ENCODE measurements around the gene AQP10. TPM values are rescaled to one million over a fixed set of nuclear protein-coding genes. Genes with fewer than 3 reads are reported as not detected.

AQP10 gene
- total and polyA plus RNA-seq, 4 experiments from 2014 or later: not detected

DNA sequence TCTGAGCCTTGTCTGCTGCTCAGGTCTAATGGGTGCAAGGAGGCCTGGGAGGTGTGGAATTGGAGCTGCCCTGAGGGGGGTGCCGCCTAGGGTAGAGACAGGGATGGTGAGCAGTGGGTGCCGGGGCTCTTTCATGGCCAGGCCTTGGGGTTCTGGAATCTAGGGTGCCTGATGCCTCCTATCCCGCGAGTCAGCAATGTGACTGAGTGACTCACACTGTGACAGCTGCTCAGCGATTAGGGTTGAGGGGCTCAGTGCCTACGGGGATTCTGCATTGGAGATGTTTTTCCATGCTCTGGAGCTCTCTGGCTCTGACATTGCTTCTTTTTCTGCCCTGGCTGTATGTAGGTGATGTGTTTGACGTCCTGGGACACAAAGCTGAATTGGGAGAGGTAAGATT is 21.2 kb downstream of the AQP10 start:
- Mint-ChIP-seq H3K4me1 (peaks cover 65 to 100% (median 85%) of the 10 kb centered on the region in 4 donors), H3K9me3 (no peaks in the 10 kb centered on the region), H3K27me3 (no peaks in the 10 kb centered on the region), H3K36me3 (peaks cover 90 to 92% of the 10 kb centered on the region in 2 donors), H3K27ac (peak overlapping the region; percentile 86 to 98 (median 95)), H3K4me3 (peak overlapping the region; percentile 87 to 99 (median 94))
- Histone ChIP-seq H3K4me3 (ENCODE audit: low read length in 2 of 2) (peak overlapping the region; percentile 62), H3K27me3 (ENCODE audit: insufficient read depth, low read length) (no peaks in the 10 kb centered on the region), H3K4me1 (ENCODE audit: insufficient read depth, low read length) (peaks cover 100% of the 10 kb centered on the region), H3K36me3 (ENCODE audit: insufficient read depth, low read length) (peaks cover 75% of the 10 kb centered on the region), H3K9me3 (ENCODE audit: control insufficient read depth in 1 of 2, low read length in 2 of 2) (no peaks in the 10 kb centered on the region), H3K27ac (ENCODE audit: low read depth, low read length) (peak overlapping the region; percentile 66)
- POLR2A ChIA-PET (ENCODE audit: partially characterized antibody): interaction anchor here (0.9 to 23.5 kb wide), 7 partner anchors 11 to 184 kb away, joined by 3 to 728 read pairs (median 30); partner anchors contain the start of genes ATP8B2, HAX1 and IL6R
- CTCF ChIA-PET (ENCODE audit: partially characterized antibody): interaction anchor here (1.2 to 20.2 kb wide), 8 partner anchors 9 to 143 kb away, joined by 3 to 543 read pairs (median 10); partner anchors contain the start of gene ATP8B2
- peak in 1 of 5 donors; percentile 43 for DNase-seq
- intact Hi-C loops (cut with micrococcal nuclease): loop anchor here (2.0 to 5.0 kb wide), 2 partner anchors 13 to 215 kb away; partner anchors contain the start of gene UBE2Q1

DNA sequence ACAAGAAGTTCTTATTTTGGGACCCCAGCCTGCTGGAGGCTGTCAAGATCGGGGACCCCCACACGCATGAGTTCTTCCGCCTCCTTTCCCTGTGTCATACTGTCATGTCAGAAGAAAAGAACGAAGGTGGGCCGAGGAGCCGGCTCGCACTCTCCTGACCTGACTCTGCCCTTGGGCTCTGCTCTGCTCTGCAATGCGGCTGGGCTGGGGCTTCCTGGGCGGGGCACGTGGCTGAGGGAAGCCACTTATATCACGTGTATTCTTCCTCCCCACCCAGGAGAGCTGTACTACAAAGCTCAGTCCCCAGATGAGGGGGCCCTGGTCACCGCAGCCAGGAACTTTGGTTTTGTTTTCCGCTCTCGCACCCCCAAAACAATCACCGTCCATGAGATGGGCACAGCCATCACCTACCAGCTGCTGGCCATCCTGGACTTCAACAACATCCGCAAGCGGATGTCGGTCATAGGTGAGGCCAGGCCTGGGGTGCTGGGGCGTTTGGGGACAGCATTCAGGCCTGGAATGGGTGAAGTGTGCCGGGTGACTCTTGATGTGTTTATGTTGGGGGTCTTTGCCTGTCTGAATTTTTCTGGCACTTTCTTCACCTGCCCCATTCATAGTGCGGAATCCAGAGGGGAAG is 22.1 kb downstream of the AQP10 start:
- Mint-ChIP-seq H3K4me3 (peak overlapping the region; percentile 87 to 99 (median 94)), H3K36me3 (peaks cover 90% of the 10 kb centered on the region in 2 donors), H3K9me3 (no peaks in the 10 kb centered on the region), H3K27ac (peak overlapping the region; percentile 86 to 98 (median 95)), H3K4me1 (peaks cover 62 to 100% (median 83%) of the 10 kb centered on the region in 4 donors), H3K27me3 (no peaks in the 10 kb centered on the region)
- Histone ChIP-seq H3K9me3 (ENCODE audit: control insufficient read depth in 1 of 2, low read length in 2 of 2) (no peaks in the 10 kb centered on the region), H3K27ac (ENCODE audit: low read depth, low read length) (peak overlapping the region; percentile 66), H3K4me1 (ENCODE audit: insufficient read depth, low read length) (peaks cover 99% of the 10 kb centered on the region), H3K27me3 (ENCODE audit: insufficient read depth, low read length) (no peaks in the 10 kb centered on the region), H3K4me3 (ENCODE audit: low read length in 2 of 2) (peak overlapping the region; percentile 62), H3K36me3 (ENCODE audit: insufficient read depth, low read length) (peaks cover 82% of the 10 kb centered on the region)
- POLR2A ChIA-PET (ENCODE audit: partially characterized antibody): interaction anchor here (0.6 to 23.5 kb wide), 14 partner anchors 10 to 283 kb away, joined by 3 to 728 read pairs (median 6); partner anchors contain the start of genes ATP8B2, HAX1 and IL6R
- CTCF ChIA-PET (ENCODE audit: partially characterized antibody): interaction anchor here (0.9 to 20.2 kb wide), 13 partner anchors 8 to 144 kb away, joined by 3 to 543 read pairs (median 6); partner anchors contain the start of gene ATP8B2
- intact Hi-C loops (cut with micrococcal nuclease): loop anchor here (1.0 to 5.0 kb wide), 3 partner anchors 8 to 214 kb away; partner anchors contain the start of gene UBE2Q1
- peak; percentile 75 to 84 (median 79) for DNase-seq

DNA sequence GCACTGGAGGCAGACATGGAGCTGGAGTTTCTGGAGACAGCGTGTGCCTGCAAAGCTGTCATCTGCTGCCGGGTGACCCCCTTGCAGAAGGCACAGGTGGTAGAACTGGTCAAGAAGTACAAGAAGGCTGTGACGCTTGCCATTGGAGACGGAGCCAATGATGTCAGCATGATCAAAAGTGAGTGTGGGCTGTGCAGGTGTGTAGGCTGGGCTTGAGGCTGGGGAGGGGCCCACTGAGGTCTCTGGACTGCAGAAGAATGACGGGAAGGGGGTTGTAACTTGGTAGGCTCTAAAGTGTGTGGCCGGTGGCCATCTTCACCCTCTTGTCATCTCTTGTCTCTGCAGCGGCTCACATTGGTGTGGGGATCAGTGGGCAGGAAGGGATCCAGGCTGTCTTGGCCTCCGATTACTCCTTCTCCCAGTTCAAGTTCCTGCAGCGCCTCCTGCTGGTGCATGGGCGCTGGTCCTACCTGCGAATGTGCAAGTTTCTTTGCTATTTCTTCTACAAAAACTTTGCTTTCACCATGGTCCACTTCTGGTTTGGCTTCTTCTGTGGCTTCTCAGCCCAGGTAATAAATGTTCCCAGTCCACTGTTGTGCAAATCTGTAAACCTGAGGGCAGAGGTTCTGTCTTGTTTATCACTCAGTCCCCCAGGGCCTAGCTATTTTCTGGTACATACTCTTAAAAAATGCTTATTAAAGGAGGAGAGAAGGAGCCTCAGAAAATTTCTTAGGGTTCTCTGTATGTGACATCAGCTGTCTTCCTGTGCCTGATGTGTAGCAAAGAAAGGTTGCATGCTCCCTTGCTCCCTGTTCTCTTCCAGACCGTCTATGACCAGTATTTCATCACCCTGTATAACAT is 24.3 kb downstream of the AQP10 start:
- CTCF ChIA-PET (ENCODE audit: partially characterized antibody): interaction anchor here (0.7 to 20.2 kb wide), 23 partner anchors 9 to 151 kb away, joined by 3 to 543 read pairs (median 5); partner anchors contain the start of genes ATP8B2 and HAX1
- Mint-ChIP-seq H3K9me3 (no peaks in the 10 kb centered on the region), H3K4me1 (peaks cover 54 to 98% (median 76%) of the 10 kb centered on the region in 4 donors), H3K4me3 (peak overlapping the region; percentile 87 to 99 (median 94)), H3K27me3 (no peaks in the 10 kb centered on the region), H3K36me3 (peaks cover 85 to 88% of the 10 kb centered on the region in 2 donors), H3K27ac (peak overlapping the region; percentile 86 to 98 (median 92))
- POLR2A ChIA-PET (ENCODE audit: partially characterized antibody): interaction anchor here (0.8 to 23.5 kb wide), 8 partner anchors 8 to 146 kb away, joined by 3 to 728 read pairs (median 18); partner anchors contain the start of genes ATP8B2, HAX1 and IL6R
- H3K9me3 ChIP-seq (ENCODE audit: control insufficient read depth in 1 of 2, low read length in 2 of 2): no peaks in the 10 kb centered on the region
- intact Hi-C loops (cut with micrococcal nuclease): loop anchor here (1.0 to 5.0 kb wide), 4 partner anchors 21 to 212 kb away; partner anchors contain the start of genes HAX1 and UBE2Q1
- H3K27me3 ChIP-seq (ENCODE audit: insufficient read depth, low read length): no peaks in the 10 kb centered on the region
- peaks cover 96% of the 10 kb centered on the region for H3K4me1 ChIP-seq (ENCODE audit: insufficient read depth, low read length)
- peak overlapping the region; percentile 66 for H3K27ac ChIP-seq (ENCODE audit: low read depth, low read length)
- DNase-seq: peak; percentile 75 to 84 (median 81)
- H3K36me3 ChIP-seq (ENCODE audit: insufficient read depth, low read length): peaks cover 89% of the 10 kb centered on the region
- H3K4me3 ChIP-seq (ENCODE audit: low read length in 2 of 2): peak overlapping the region; percentile 62

GRCh38 chr1:154346276-154346917 is 25.5 kb downstream of the AQP10 start:
- Histone ChIP-seq H3K9me3 (ENCODE audit: control insufficient read depth in 1 of 2, low read length in 2 of 2) (no peaks in the 10 kb centered on the region), H3K4me1 (ENCODE audit: insufficient read depth, low read length) (peaks cover 92% of the 10 kb centered on the region), H3K27me3 (ENCODE audit: insufficient read depth, low read length) (no peaks in the 10 kb centered on the region), H3K36me3 (ENCODE audit: insufficient read depth, low read length) (peaks cover 77% of the 10 kb centered on the region), H3K4me3 (ENCODE audit: low read length in 2 of 2) (no peak overlapping the region), H3K27ac (ENCODE audit: low read depth, low read length) (peak overlapping the region; percentile 66)
- intact Hi-C loops (cut with micrococcal nuclease): no loop called here
- H3K27ac Mint-ChIP-seq: peak overlapping the region in 2 of 7 donors; percentile 75 to 93
- peaks cover 0 to 2% (median 0%) of the 10 kb centered on the region in 8 donors for H3K9me3 Mint-ChIP-seq
- no peaks in the 10 kb centered on the region for H3K27me3 Mint-ChIP-seq
- peaks cover 73 to 79% of the 10 kb centered on the region in 2 donors for H3K36me3 Mint-ChIP-seq
- H3K4me1 Mint-ChIP-seq: peaks cover 50 to 91% (median 69%) of the 10 kb centered on the region in 4 donors
- ChIA-PET CTCF (ENCODE audit: partially characterized antibody) (interaction anchor here (0.6 to 20.2 kb wide), 12 partner anchors 7 to 1670 kb away, joined by 3 to 543 read pairs (median 5); partner anchors contain the start of genes ATP8B2 and HAX1), POLR2A (ENCODE audit: partially characterized antibody) (interaction anchor here (0.8 to 23.5 kb wide), 7 partner anchors 7 to 120 kb away, joined by 3 to 728 read pairs (median 30); partner anchors contain the start of genes ATP8B2, HAX1 and IL6R)
- DNase-seq: peak in 1 of 5 donors; percentile 31
- H3K4me3 Mint-ChIP-seq: peak overlapping the region in 5 of 8 donors; percentile 61 to 99 (median 95)

- peak overlapping the region in 5 of 7 donors; percentile 5 to 83 (median 82) for H3K27ac Mint-ChIP-seq
- H3K9me3 Mint-ChIP-seq: peaks cover 0 to 2% (median 0%) of the 10 kb centered on the region in 8 donors
- peaks cover 65% of the 10 kb centered on the region for H3K36me3 ChIP-seq (ENCODE audit: insufficient read depth, low read length)
- H3K4me1 ChIP-seq (ENCODE audit: insufficient read depth, low read length): peaks cover 90% of the 10 kb centered on the region
- no peaks in the 10 kb centered on the region for H3K9me3 ChIP-seq (ENCODE audit: control insufficient read depth in 1 of 2, low read length in 2 of 2)
- H3K36me3 Mint-ChIP-seq: peaks cover 60 to 69% of the 10 kb centered on the region in 2 donors
- ChIA-PET POLR2A (ENCODE audit: partially characterized antibody) (interaction anchor here (1.0 to 23.5 kb wide), 4 partner anchors 13 to 58 kb away, joined by 3 to 728 read pairs (median 4); partner anchors contain the start of gene ATP8B2), CTCF (ENCODE audit: partially characterized antibody) (interaction anchor here (0.6 to 20.2 kb wide), 3 partner anchors 17 to 76 kb away, joined by 3 to 543 read pairs (median 15); partner anchors contain the start of genes ATP8B2 and HAX1)
- H3K4me3 ChIP-seq (ENCODE audit: low read length in 2 of 2): no peak overlapping the region
- DNase-seq: peak in 1 of 5 donors; percentile 5
- H3K27me3 ChIP-seq (ENCODE audit: insufficient read depth, low read length): no peaks in the 10 kb centered on the region
- H3K27me3 Mint-ChIP-seq: no peaks in the 10 kb centered on the region
- H3K4me1 Mint-ChIP-seq: peaks cover 44 to 91% (median 66%) of the 10 kb centered on the region in 4 donors
- intact Hi-C loops (cut with micrococcal nuclease): no loop called here
- no peak overlapping the region for H3K27ac ChIP-seq (ENCODE audit: low read depth, low read length)
- H3K4me3 Mint-ChIP-seq: peak overlapping the region in 3 of 8 donors; percentile 27 to 62 (median 53)
Measured at GRCh38 chr1:154347961-154348360, 27.1 kb downstream of the AQP10 start.
